Measurements from ENCODE around the gene WDR47. TPM values are rescaled to one million over a fixed set of nuclear protein-coding genes. Genes with fewer than 3 reads are reported as not detected.

Gene WDR47
- total and polyA plus RNA-seq, 3 experiments from 2014 or later, result 6.2 to 15.1 (median 14.4) TPM

DNA sequence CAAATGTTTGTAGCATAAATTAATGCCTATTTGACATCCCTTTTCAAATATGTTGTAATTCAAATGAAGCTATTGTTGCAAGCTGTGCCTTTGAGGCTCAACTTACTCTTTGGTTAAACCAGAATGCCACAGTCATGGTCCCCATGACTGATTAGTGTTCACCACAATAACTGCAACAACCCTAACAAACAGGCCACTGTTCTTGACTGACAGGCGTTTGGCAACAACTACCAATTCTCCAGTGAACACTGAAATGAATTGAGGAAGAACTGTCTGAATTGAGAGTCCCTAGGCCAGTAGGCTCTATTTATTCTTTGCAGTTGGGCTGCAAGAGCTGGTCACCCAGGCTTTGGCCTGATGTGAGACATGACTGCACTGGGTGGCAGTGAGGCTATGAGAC lies 42.0 kb upstream of the WDR47 start:
- ChIA-PET CTCF (interaction anchor here (1.0 to 5.0 kb wide), 2 partner anchors 16 to 29 kb away, joined by 6 to 23 read pairs; a partner anchor contains a TSS), POLR2A (no interaction called here)
- no peak overlapping the region for H3K27ac Mint-ChIP-seq
- no peak overlapping the region for H3K27ac ChIP-seq (ENCODE audit: low read depth, low read length)
- no peak overlapping the region for H3K4me3 ChIP-seq (ENCODE audit: low read length)
- peak overlapping the region in 1 of 7 donors; percentile 41 for H3K4me3 Mint-ChIP-seq
- no peaks in the 10 kb centered on the region for H3K36me3 ChIP-seq (ENCODE audit: insufficient read depth, low read length)
- peaks cover 0 to 2% (median 0%) of the 10 kb centered on the region in 3 donors for H3K36me3 Mint-ChIP-seq
- DNase-seq, result no peak
- H3K27me3 Mint-ChIP-seq, result peaks cover 0 to 5% of the 10 kb centered on the region in 2 donors
- no peaks in the 10 kb centered on the region for H3K27me3 ChIP-seq (ENCODE audit: insufficient read depth, low read length, poor library complexity, severe bottlenecking)
- H3K9me3 ChIP-seq (ENCODE audit: low read length), result no peaks in the 10 kb centered on the region
- no peaks in the 10 kb centered on the region for H3K4me1 ChIP-seq (ENCODE audit: insufficient read depth, low read length)
- H3K9me3 Mint-ChIP-seq, result no peaks in the 10 kb centered on the region
- H3K4me1 Mint-ChIP-seq, result peaks cover 0 to under 1% (median 0%) of the 10 kb centered on the region in 3 donors

DNA sequence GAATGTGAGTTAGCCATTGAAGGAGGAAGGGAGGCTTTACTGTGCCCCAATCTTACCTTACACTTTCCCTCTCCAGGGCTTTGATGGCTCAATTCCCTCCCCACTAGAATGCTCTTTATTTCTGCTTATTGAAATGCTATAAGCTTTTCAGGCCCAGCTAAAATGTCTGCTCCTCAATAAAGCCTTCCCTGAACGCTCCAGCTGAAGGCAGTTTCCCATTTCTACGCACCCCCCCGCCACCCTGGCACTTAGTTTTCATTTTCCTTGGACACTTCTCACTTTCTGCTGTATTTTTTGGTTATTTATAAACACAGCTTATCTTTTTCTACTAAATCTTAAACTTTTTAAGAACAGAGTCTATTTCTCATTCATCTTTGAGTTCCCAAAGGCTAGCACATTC lies 41.6 kb upstream of the WDR47 start:
- Histone ChIP-seq H3K4me1 (ENCODE audit: insufficient read depth, low read length) (no peaks in the 10 kb centered on the region), H3K27ac (ENCODE audit: low read depth, low read length) (no peak overlapping the region), H3K27me3 (ENCODE audit: insufficient read depth, low read length, poor library complexity, severe bottlenecking) (no peaks in the 10 kb centered on the region), H3K9me3 (ENCODE audit: low read length) (no peaks in the 10 kb centered on the region), H3K4me3 (ENCODE audit: low read length) (no peak overlapping the region), H3K36me3 (ENCODE audit: insufficient read depth, low read length) (no peaks in the 10 kb centered on the region)
- H3K4me1 Mint-ChIP-seq, result no peaks in the 10 kb centered on the region
- no peak overlapping the region for H3K27ac Mint-ChIP-seq
- no peak overlapping the region for H3K4me3 Mint-ChIP-seq
- CTCF ChIA-PET, result interaction anchor here (1.0 to 5.0 kb wide), 2 partner anchors 17 to 29 kb away, joined by 6 to 23 read pairs; a partner anchor contains a TSS
- peaks cover 0 to 5% of the 10 kb centered on the region in 2 donors for H3K27me3 Mint-ChIP-seq
- no peaks in the 10 kb centered on the region for H3K9me3 Mint-ChIP-seq
- peaks cover 0 to 1% (median 0%) of the 10 kb centered on the region in 3 donors for H3K36me3 Mint-ChIP-seq
- DNase-seq, result no peak
- POLR2A ChIA-PET, result no interaction called here

- Mint-ChIP-seq H3K27ac (peak overlapping the region in 2 of 8 donors; percentile 11 to 63), H3K27me3 (peaks cover 0 to 3% of the 10 kb centered on the region in 2 donors), H3K36me3 (peaks cover 1 to 6% (median 5%) of the 10 kb centered on the region in 3 donors), H3K9me3 (no peaks in the 10 kb centered on the region), H3K4me3 (peak overlapping the region in 1 of 7 donors; percentile 27), H3K4me1 (peaks cover 7 to 8% (median 7%) of the 10 kb centered on the region in 3 donors)
- Histone ChIP-seq H3K27ac (ENCODE audit: low read depth, low read length) (no peak overlapping the region), H3K4me3 (ENCODE audit: low read length) (no peak overlapping the region), H3K36me3 (ENCODE audit: insufficient read depth, low read length) (no peaks in the 10 kb centered on the region), H3K9me3 (ENCODE audit: low read length) (no peaks in the 10 kb centered on the region), H3K4me1 (ENCODE audit: insufficient read depth, low read length) (peaks cover 7% of the 10 kb centered on the region), H3K27me3 (ENCODE audit: insufficient read depth, low read length, poor library complexity, severe bottlenecking) (no peaks in the 10 kb centered on the region)
- CTCF ChIA-PET, result interaction anchor here (1.4 to 5.0 kb wide), 2 partner anchors 19 to 20 kb away, joined by 4 to 23 read pairs; no protein-coding TSS in a partner anchor
- POLR2A ChIA-PET, result no interaction called here
- no peak for DNase-seq
Observed at GRCh38 chr1:109080441-109081082, 38.7 kb upstream of the WDR47 start.

DNA sequence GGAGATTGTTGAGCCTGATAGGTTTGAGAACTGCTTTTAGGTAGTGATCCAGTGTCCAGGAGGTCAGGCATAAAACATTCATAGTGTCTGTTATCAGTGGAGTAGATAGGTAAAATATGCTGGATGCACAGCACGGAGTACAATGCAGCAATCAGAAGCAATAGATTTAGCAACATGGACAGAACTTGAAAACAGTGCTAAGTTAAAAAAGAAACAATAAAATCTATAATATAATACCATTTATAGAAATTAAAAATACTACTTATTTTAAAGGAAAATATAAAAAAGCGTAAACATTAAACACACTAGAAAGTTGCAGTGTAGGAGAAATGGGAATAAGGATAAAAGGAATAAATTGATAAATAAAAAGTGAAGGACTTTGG lies 37.3 kb upstream of the WDR47 start:
- no peaks in the 10 kb centered on the region for H3K36me3 ChIP-seq (ENCODE audit: insufficient read depth, low read length)
- Mint-ChIP-seq H3K9me3 (no peaks in the 10 kb centered on the region), H3K4me1 (peaks cover 19 to 20% (median 20%) of the 10 kb centered on the region in 3 donors), H3K36me3 (peaks cover 3 to 15% (median 6%) of the 10 kb centered on the region in 3 donors), H3K27me3 (peaks cover 0 to 2% of the 10 kb centered on the region in 2 donors), H3K4me3 (no peak overlapping the region), H3K27ac (no peak overlapping the region)
- ChIA-PET POLR2A (no interaction called here), CTCF (no interaction called here)
- no peaks in the 10 kb centered on the region for H3K27me3 ChIP-seq (ENCODE audit: insufficient read depth, low read length, poor library complexity, severe bottlenecking)
- H3K9me3 ChIP-seq (ENCODE audit: low read length), result no peaks in the 10 kb centered on the region
- no peak for DNase-seq
- no peak overlapping the region for H3K4me3 ChIP-seq (ENCODE audit: low read length)
- peaks cover 15% of the 10 kb centered on the region for H3K4me1 ChIP-seq (ENCODE audit: insufficient read depth, low read length)
- no peak overlapping the region for H3K27ac ChIP-seq (ENCODE audit: low read depth, low read length)

GRCh38 chr1:109078317-109078716 lies 36.4 kb upstream of the WDR47 start:
- H3K27me3 Mint-ChIP-seq, result peaks cover 0 to 2% of the 10 kb centered on the region in 2 donors
- no peak overlapping the region for H3K4me3 ChIP-seq (ENCODE audit: low read length)
- no peak overlapping the region for H3K4me3 Mint-ChIP-seq
- no peak for DNase-seq
- no peaks in the 10 kb centered on the region for H3K27me3 ChIP-seq (ENCODE audit: insufficient read depth, low read length, poor library complexity, severe bottlenecking)
- H3K4me1 ChIP-seq (ENCODE audit: insufficient read depth, low read length), result peaks cover 15% of the 10 kb centered on the region
- H3K27ac ChIP-seq (ENCODE audit: low read depth, low read length), result no peak overlapping the region
- no peaks in the 10 kb centered on the region for H3K9me3 ChIP-seq (ENCODE audit: low read length)
- H3K27ac Mint-ChIP-seq, result peak overlapping the region in 2 of 8 donors; percentile 17 to 70
- H3K9me3 Mint-ChIP-seq, result no peaks in the 10 kb centered on the region
- ChIA-PET CTCF (interaction anchor here (3.2 kb wide), 1 partner anchor 21 kb away, joined by 27 read pairs; no protein-coding TSS in a partner anchor), POLR2A (interaction anchor here (1.5 kb wide), 1 partner anchor 22 kb away, joined by 4 read pairs; no protein-coding TSS in a partner anchor)
- H3K4me1 Mint-ChIP-seq, result peaks cover 20 to 22% (median 21%) of the 10 kb centered on the region in 3 donors
- no peaks in the 10 kb centered on the region for H3K36me3 ChIP-seq (ENCODE audit: insufficient read depth, low read length)
- peaks cover 3 to 16% (median 6%) of the 10 kb centered on the region in 3 donors for H3K36me3 Mint-ChIP-seq

- Mint-ChIP-seq H3K4me1 (peaks cover 22 to 31% (median 23%) of the 10 kb centered on the region in 3 donors), H3K4me3 (peak within 1 kb of the TSS; percentile 92 to 100 (median 99)), H3K27ac (peak within 1 kb of the TSS; percentile 97 to 100 (median 99)), H3K27me3 (no peaks in the 10 kb centered on the region), H3K36me3 (peaks cover 4 to 26% (median 6%) of the 10 kb centered on the region in 3 donors), H3K9me3 (no peaks in the 10 kb centered on the region)
- CTCF ChIA-PET, result interaction anchor here (0.6 to 3.2 kb wide), 11 partner anchors 9 to 279 kb away, joined by 3 to 27 read pairs (median 4); partner anchors contain the start of genes ELAPOR1, TMEM167B and WDR47
- H3K4me1 ChIP-seq (ENCODE audit: insufficient read depth, low read length), result peaks cover 15% of the 10 kb centered on the region
- no peaks in the 10 kb centered on the region for H3K27me3 ChIP-seq (ENCODE audit: insufficient read depth, low read length, poor library complexity, severe bottlenecking)
- peak within 1 kb of the TSS; percentile 87 for H3K27ac ChIP-seq (ENCODE audit: low read depth, low read length)
- no peaks in the 10 kb centered on the region for H3K9me3 ChIP-seq (ENCODE audit: low read length)
- POLR2A ChIA-PET, result interaction anchor here (0.5 to 2.0 kb wide), 10 partner anchors 8 to 383 kb away, joined by 3 to 21 read pairs (median 5); partner anchors contain the start of genes PRPF38B, TMEM167B and WDR47
- H3K4me3 ChIP-seq (ENCODE audit: low read length), result peak within 1 kb of the TSS; percentile 90
- DNase-seq, result peak; percentile 81 to 92 (median 84)
- H3K36me3 ChIP-seq (ENCODE audit: insufficient read depth, low read length), result no peaks in the 10 kb centered on the region
Observed at GRCh38 chr1:109075531-109076490, 33.9 kb upstream of the WDR47 start, which contains the start of gene TAF13. Gene TAF13 (minus strand): TSS chr1:109076003. CDS start chr1:109075947, 56 bp downstream.

DNA sequence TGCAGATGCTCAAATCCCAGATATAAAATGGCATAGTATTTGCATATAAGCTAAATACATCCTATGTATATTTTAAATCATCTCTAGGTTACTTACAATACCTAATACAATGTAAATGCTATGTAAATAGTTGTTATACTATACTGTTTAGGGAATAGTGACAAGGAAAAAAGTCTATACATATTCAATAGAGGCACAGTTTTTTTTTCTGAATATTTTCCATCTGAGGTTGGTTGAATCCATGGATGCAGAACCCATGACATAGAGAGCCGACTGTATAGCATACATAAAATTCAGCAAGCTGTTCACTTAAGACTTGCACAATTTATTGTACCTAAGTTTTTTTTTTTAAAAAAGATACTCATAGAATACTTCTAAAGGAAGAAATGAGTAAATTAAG lies 27.4 kb upstream of the WDR47 start:
- no peaks in the 10 kb centered on the region for H3K9me3 ChIP-seq (ENCODE audit: low read length)
- ChIA-PET POLR2A (no interaction called here), CTCF (interaction anchor here (1.1 kb wide), 1 partner anchor 43 kb away, joined by 4 read pairs; a partner anchor contains a TSS)
- Mint-ChIP-seq H3K9me3 (no peaks in the 10 kb centered on the region), H3K4me3 (no peak overlapping the region), H3K27ac (no peak overlapping the region), H3K27me3 (no peaks in the 10 kb centered on the region), H3K4me1 (peaks cover 7 to 29% (median 8%) of the 10 kb centered on the region in 3 donors), H3K36me3 (peaks cover 3 to 50% (median 6%) of the 10 kb centered on the region in 3 donors)
- H3K4me3 ChIP-seq (ENCODE audit: low read length), result no peak overlapping the region
- no peaks in the 10 kb centered on the region for H3K27me3 ChIP-seq (ENCODE audit: insufficient read depth, low read length, poor library complexity, severe bottlenecking)
- H3K36me3 ChIP-seq (ENCODE audit: insufficient read depth, low read length), result peaks cover 5% of the 10 kb centered on the region
- DNase-seq, result no peak
- no peaks in the 10 kb centered on the region for H3K4me1 ChIP-seq (ENCODE audit: insufficient read depth, low read length)
- no peak overlapping the region for H3K27ac ChIP-seq (ENCODE audit: low read depth, low read length)
